Lower lobe of right lung (tissue), 2 donors: Measurements from ENCODE around the gene CD74. TPM values are rescaled to one million over a fixed set of nuclear protein-coding genes. Genes with fewer than 3 reads are reported as not detected.

ENCODE experiments used
- ATAC-seq, 2 donors: fragments of 200-7000 bp; cut with Tn5 transposase; one replicate each; pipeline ENCODE4 v1.9.1; 2020 to 2022; ENCODE audit warnings: mild to moderate bottlenecking in 2 of 2, moderate library complexity in 2 of 2
- DNase-seq: peaks from one replicate; pipeline ENCODE4 v3.0.0-alpha.2; 2020
- H3K27ac ChIP-seq: fragments of 200-600 bp; one replicate; pipeline ENCODE4 v1.8.0; 2022
- H3K27me3 ChIP-seq: fragments of 200-600 bp; one replicate; pipeline ENCODE4 v1.8.0; 2022; ENCODE audit warnings: low read depth
- H3K36me3 ChIP-seq: fragments of 200-600 bp; one replicate; pipeline ENCODE4 v1.8.0; 2022; ENCODE audit warnings: mild to moderate bottlenecking
- H3K4me1 ChIP-seq: fragments of 200-600 bp; one replicate; pipeline ENCODE4 v1.8.0; 2022
- H3K4me3 ChIP-seq: fragments of 200-600 bp; one replicate; pipeline ENCODE4 v1.8.0; 2022; ENCODE audit warnings: mild to moderate bottlenecking
- H3K9me3 ChIP-seq: fragments of 200-600 bp; one replicate; pipeline ENCODE4 v1.8.0; 2022
- intact Hi-C: fragments of 100-400 bp; cut with DNase I; formaldehyde crosslinking; loops from one replicate; pipeline ENCODE4 v1.11.0; 2022
- total RNA-seq: library from RNA; stranded (reverse); fragmentation: NEBNext Ultra II Directional; extraction: Animal tissue kit (Norgen Biotek cat#: 25700); gene quantifications from one replicate; pipeline ENCODE4 v1.2.1, GENCODE V29; 2021
- TF ChIP-seq, protein P1 (sequence below): fragments of 200-600 bp; IDR thresholded peaks from one replicate; pipeline ENCODE4 v1.8.0; 2022; ENCODE audit warnings: antibody characterized with exemption, mild to moderate bottlenecking
- donor health status: DM: no; HTN: yes; CAD: no; lungs with severe emphysema.

Gene CD74
- total RNA-seq, 1 donor from 2014 or later = 4,221 TPM

DNA sequence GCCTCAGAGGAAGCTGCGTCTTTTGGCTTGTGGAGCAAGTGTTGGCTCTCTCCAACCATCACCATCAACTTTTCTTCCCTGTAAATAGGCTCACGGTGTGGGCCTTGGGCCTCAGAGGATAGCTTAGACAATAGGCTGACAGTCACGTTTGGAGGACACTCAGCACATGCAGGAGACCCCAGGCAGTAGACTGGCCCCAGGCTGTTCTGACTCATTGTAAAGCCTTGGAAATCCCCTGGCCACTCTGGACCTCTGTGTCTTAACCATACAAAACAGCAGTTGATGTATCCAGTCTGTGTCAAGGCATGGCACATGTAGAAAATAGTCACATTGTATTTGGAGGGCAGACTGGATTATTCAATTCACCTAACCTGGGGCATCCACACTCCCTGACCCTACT, 18.6 kb downstream of the CD74 start:
- H3K4me1 ChIP-seq = no peaks in the 10 kb centered on the region

GRCh38 chr5:150393096-150393645, 19.5 kb downstream of the CD74 start:
- intact Hi-C loops = no loop called here
- DNase-seq (no peak), ATAC-seq (no peak)
- Histone ChIP-seq H3K27ac (no peak overlapping the region), H3K36me3 (peaks cover 99% of the 10 kb centered on the region), H3K27me3 (no peaks in the 10 kb centered on the region), H3K9me3 (no peaks in the 10 kb centered on the region), H3K4me3 (no peak overlapping the region), H3K4me1 (no peaks in the 10 kb centered on the region)
- TF ChIP-seq, protein P1, sequence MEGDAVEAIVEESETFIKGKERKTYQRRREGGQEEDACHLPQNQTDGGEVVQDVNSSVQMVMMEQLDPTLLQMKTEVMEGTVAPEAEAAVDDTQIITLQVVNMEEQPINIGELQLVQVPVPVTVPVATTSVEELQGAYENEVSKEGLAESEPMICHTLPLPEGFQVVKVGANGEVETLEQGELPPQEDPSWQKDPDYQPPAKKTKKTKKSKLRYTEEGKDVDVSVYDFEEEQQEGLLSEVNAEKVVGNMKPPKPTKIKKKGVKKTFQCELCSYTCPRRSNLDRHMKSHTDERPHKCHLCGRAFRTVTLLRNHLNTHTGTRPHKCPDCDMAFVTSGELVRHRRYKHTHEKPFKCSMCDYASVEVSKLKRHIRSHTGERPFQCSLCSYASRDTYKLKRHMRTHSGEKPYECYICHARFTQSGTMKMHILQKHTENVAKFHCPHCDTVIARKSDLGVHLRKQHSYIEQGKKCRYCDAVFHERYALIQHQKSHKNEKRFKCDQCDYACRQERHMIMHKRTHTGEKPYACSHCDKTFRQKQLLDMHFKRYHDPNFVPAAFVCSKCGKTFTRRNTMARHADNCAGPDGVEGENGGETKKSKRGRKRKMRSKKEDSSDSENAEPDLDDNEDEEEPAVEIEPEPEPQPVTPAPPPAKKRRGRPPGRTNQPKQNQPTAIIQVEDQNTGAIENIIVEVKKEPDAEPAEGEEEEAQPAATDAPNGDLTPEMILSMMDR = no peak

More for the DNA sequence above, 18.6 kb downstream of the CD74 start:
- H3K4me3 ChIP-seq = no peak overlapping the region
- ATAC-seq = no peak
- H3K27me3 ChIP-seq = no peaks in the 10 kb centered on the region
- DNase-seq = no peak
- no peaks in the 10 kb centered on the region for H3K9me3 ChIP-seq
- TF ChIP-seq, protein P1 = no peak
- no peak overlapping the region for H3K27ac ChIP-seq
- intact Hi-C loops = no loop called here
- H3K36me3 ChIP-seq = peaks cover 99% of the 10 kb centered on the region

- H3K27me3 ChIP-seq = no peaks in the 10 kb centered on the region
- no peaks in the 10 kb centered on the region for H3K9me3 ChIP-seq
- TF ChIP-seq, protein P1 = no peak
- intact Hi-C loops = no loop called here
- peaks cover 99% of the 10 kb centered on the region for H3K36me3 ChIP-seq
- DNase-seq (no peak), ATAC-seq (peak in 1 of 2 donors; percentile 7)
- no peak overlapping the region for H3K4me3 ChIP-seq
- H3K27ac ChIP-seq = no peak overlapping the region
- H3K4me1 ChIP-seq = no peaks in the 10 kb centered on the region
These were observed 20.0 kb downstream of the CD74 start for GRCh38 chr5:150392680-150393079.

GRCh38 chr5:150391986-150392385, 20.7 kb downstream of the CD74 start:
- no peak for ATAC-seq
- Histone ChIP-seq H3K36me3 (peaks cover 99% of the 10 kb centered on the region), H3K27me3 (no peaks in the 10 kb centered on the region), H3K4me3 (no peak overlapping the region), H3K27ac (no peak overlapping the region), H3K9me3 (no peaks in the 10 kb centered on the region), H3K4me1 (no peaks in the 10 kb centered on the region)
- TF ChIP-seq, protein P1 = no peak
- no peak for DNase-seq
- intact Hi-C loops = no loop called here

- TF ChIP-seq, protein P1 = no peak
- H3K36me3 ChIP-seq = peaks cover 100% of the 10 kb centered on the region
These were observed 21.5 kb downstream of the CD74 start for GRCh38 chr5:150391064-150391834.

More at GRCh38 chr5:150391064-150391834, 21.5 kb downstream of the CD74 start:
- H3K27ac ChIP-seq = no peak overlapping the region
- H3K4me3 ChIP-seq = no peak overlapping the region
- H3K9me3 ChIP-seq = no peaks in the 10 kb centered on the region
- DNase-seq (no peak), ATAC-seq (no peak)
- H3K4me1 ChIP-seq = no peaks in the 10 kb centered on the region
- H3K27me3 ChIP-seq = no peaks in the 10 kb centered on the region
- intact Hi-C loops = no loop called here
